Measurements from ENCODE around the gene PDE1A.

PDE1A gene

GRCh38 chr2:182426918-182427240 is at the start of gene PDE1A:
Gene PDE1A, minus strand, starts transcription at chr2:182427036.
- DNase-seq (ENCODE audit: low read depth) = no peak

- no peak for DNase-seq (ENCODE audit: low read depth)
These were observed 46.8 kb upstream of the PDE1A start for GRCh38 chr2:182473635-182474034.

GRCh38 chr2:182463760-182464159 is 36.9 kb upstream of the PDE1A start:
- DNase-seq (ENCODE audit: low read depth) = no peak

GRCh38 chr2:182456784-182457183 is 29.9 kb upstream of the PDE1A start:
- no peak for DNase-seq (ENCODE audit: low read depth)

DNA sequence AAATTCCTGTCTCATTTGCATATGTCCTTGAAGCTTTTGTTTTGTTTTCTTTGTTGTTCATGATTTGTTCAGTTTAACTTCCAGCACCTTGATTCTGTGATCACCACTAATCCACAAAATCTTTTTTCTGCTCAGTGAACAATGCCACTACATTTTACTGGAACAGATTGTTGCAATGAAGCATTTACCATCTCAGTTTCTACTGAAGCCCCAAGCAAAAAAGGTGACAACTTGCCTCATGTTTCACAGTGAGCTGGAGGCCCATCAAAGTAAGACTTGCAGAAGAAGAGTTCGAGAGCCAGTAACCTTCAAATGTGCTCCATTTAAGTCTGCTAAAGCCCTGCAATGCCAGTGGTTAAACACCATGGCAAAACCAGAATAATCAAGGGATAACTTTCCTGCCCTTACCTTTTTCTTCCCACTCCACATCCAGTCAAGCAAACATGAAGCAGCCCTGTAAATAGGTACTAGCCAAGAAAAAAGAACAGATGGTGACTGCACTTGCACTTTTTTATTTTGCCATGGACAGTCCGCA is 25.7 kb upstream of the PDE1A start:
- DNase-seq (ENCODE audit: low read depth) = no peak

- no peak for DNase-seq (ENCODE audit: low read depth)
These were observed 21.5 kb upstream of the PDE1A start for GRCh38 chr2:182448371-182448770.

- no peak for DNase-seq (ENCODE audit: low read depth)
These were observed 21.0 kb upstream of the PDE1A start for GRCh38 chr2:182447863-182448262.

DNA sequence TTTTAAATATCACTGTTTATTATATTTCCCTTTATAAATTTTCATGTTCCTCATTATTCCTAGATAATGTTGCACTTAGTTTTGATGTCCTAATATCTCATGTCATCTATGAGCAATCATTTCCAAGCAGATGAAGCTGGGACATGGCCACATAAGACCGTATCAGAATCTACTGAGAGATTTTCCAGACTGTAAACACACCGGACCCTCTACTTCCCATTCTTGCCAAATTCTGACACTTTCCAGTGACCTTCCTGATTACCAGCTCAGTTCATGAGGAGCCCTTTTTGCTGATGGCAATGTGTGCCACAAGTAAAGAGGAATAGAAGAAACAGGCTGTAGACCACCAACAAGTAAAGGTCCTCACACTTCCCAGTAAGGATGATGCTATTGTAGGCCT is 20.3 kb upstream of the PDE1A start:
- no peak for DNase-seq (ENCODE audit: low read depth)

DNA sequence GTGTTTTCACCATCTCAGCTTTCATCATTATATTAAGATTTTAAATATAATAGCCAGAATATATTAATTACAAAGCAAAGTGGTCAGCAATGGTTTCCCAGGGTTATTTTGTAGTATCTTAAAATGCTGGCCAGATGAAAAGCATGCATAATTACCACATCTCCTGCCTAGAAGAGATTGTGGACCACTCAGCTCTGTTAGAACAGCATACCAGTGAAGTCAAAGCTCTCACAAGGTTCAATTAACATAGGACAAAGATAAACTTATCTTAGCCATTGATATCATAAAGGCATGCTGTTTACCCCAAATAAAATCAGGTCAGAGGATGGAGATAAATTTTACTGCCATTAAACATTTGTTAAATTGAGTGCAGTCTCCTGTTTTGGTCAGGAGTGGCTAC is 19.3 kb upstream of the PDE1A start:
- no peak for DNase-seq (ENCODE audit: low read depth)

GRCh38 chr2:182445391-182445965 is 18.6 kb upstream of the PDE1A start:
- no peak for DNase-seq (ENCODE audit: low read depth)

DNA sequence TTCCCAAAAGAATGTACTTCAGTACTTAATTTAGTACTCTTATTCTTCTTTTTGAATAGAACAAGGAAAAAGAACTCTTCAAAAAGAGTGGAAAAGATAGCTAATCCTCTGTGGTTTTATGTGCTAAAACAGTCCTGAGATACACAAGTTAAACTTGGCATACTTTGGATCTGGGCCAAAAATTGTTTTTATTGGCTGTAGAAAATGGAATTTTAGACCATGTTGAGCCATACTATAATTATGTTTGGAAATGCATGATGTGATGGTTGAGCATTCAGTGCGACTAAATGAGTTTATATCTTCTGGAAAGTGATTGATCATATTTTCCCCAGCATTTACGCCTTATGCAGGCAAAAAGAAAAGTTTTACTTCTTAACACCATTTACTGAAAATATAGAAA is 18.0 kb upstream of the PDE1A start:
- no peak for DNase-seq (ENCODE audit: low read depth)

GRCh38 chr2:182444170-182444569 is 17.3 kb upstream of the PDE1A start:
- no peak for DNase-seq (ENCODE audit: low read depth)

GRCh38 chr2:182436252-182436651 is 9.4 kb upstream of the PDE1A start:
- DNase-seq (ENCODE audit: low read depth) = no peak

GRCh38 chr2:182435754-182436153 is 8.9 kb upstream of the PDE1A start:
- no peak for DNase-seq (ENCODE audit: low read depth)

GRCh38 chr2:182432051-182432450 is 5.2 kb upstream of the PDE1A start:
- DNase-seq (ENCODE audit: low read depth) = no peak

GRCh38 chr2:182428476-182428875 is 1.6 kb upstream of the PDE1A start:
- DNase-seq (ENCODE audit: low read depth) = no peak

DNA sequence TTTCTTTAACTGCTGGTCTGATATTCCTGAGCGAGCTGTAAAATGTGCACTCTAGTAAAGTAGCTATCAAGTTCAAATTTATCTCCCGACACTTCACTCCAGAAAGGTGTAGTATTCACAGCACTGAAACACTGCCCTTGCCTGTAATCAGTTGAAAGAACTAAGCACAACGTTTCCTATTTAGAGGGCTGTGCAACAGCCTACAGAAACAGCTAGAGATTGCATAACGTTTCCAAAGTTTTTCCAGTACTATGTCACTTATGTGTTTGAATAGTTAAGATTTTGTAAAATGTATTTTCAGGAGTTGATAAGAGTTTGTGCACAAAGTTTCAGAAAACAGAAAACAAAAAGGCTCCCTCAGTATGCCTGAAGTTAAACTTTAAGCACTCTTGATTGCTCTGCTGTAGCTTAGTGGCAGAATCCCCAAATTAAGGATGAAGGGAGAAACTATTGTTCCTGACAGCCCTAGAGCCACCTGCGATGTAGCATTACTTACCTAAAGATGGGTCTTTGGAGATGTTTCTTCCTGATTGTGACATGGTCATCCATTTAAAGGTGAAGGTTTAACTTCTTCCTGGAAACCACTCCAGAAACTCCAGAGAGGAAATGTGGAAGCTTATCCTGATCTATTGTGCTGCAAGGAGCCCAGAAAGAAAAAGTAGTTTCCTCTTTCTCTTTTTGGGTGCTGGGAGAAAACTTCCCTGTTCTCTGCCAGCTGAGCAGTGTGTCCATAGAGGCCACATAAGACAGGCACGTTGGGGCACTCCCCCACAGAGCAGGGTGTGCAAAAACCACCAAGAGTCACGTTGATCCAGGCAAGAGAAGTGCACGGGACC is 536 bp downstream of the PDE1A start:
- no peak for DNase-seq (ENCODE audit: low read depth)

GRCh38 chr2:182422864-182423263 is 4.0 kb downstream of the PDE1A start:
- DNase-seq (ENCODE audit: low read depth) = no peak

DNA sequence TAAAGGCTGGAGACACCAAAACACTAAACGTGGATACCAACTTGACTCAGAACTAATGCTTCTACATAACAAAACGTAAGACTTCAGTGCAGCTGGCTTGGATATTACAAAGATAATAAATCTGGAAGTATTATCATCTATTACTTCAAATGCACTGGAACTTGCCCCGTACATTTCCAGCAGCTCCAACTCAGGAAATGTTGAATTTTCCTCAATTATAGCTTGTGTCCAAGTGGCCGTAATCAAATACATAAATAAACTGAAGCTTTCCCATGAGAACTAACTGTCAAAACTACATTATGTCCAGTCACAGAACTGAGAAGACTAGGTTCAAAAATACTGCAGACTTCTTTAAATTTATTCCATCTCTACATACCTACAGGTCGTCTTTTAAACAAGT is 6.2 kb downstream of the PDE1A start:
- DNase-seq (ENCODE audit: low read depth) = no peak

GRCh38 chr2:182416861-182417260 is 10.0 kb downstream of the PDE1A start:
- no peak for DNase-seq (ENCODE audit: low read depth)

DNA sequence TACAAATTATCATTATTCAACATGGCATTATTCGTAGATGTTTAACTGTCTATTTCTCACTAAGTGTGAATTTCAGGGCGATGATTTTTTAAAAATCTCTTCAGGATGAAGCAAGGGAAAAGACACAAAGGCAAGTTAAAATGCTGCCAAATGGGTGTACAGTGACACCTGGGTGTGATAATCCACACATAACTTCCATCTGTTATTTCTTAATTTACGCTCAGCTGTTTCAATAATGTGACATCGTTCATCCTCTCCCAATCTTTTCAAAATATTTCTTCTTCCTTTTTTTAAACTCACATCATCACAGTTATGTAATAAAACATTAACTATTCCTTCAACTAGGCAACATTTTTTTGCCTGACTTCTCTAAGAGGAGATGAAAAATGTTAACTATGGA is 10.6 kb downstream of the PDE1A start:
- DNase-seq (ENCODE audit: low read depth) = no peak

DNA sequence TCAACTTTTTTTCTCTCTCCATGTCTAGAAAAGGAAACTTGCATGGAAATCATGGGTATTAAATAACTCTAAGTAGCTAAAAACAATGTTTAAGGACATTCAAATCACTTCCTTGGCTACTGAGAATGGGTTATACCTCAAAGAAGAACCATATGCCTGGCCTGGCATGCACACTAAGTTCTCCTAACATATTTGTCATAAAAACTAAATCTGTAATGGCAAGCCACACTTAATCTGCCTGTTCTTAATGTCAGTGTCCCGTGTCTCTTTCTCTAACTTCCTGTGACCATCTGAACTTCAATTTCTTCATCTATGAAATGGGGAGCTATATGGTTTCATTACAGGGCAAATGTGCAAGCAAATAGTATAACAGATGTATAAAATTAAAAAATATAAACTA is 11.1 kb downstream of the PDE1A start:
- DNase-seq (ENCODE audit: low read depth) = no peak

- DNase-seq (ENCODE audit: low read depth) = no peak
These were observed 14.0 kb downstream of the PDE1A start for GRCh38 chr2:182412858-182413257.

DNA sequence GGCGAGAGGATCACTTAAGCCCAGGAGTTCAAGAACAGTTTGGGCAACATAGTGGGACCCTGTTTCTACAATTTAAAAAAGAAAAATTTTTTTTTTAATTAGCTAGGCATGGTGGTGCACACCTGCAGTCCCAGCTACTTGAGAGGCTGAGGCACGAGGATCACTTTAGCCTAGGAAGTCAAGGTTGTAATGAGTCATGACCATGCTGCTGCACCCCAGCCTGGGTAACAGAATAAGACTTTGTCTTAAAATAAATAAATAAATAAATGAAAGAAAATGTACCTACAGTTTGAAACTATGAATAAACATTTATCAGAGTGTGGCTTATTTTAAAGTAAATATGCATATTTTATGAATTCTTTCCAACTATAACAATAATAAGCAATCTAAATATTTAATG is 16.7 kb downstream of the PDE1A start:
- no peak for DNase-seq (ENCODE audit: low read depth)

Measured in stimulated activated CD8-positive, alpha-beta memory T cell treated with anti-CD3 and anti-CD28 coated beads, Interleukin-15, amount 100 ng/mL, for 24 hours (primary cell).